IPS-18a (cell line): ENCODE data around the gene CAPN13.
"Not testable (repeated sequence)": the region's sequence is repeated elsewhere in the genome, so short reads cannot be mapped to it uniquely, and the experiment has no call there.

Source experiments
- H3K27ac ChIP-seq: one replicate; pipeline ENCODE4 v1.5.1; 2013; ENCODE audit warnings: low read length
- H3K27me3 ChIP-seq: one replicate; pipeline ENCODE4 v1.6.1; 2013; ENCODE audit warnings: mild to moderate bottlenecking, low read length; ENCODE audit not compliant: control insufficient read depth, insufficient read depth
- H3K36me3 ChIP-seq: one replicate; pipeline ENCODE4 v1.6.1; 2013; ENCODE audit warnings: low read depth, low read length; ENCODE audit not compliant: control insufficient read depth
- H3K4me1 ChIP-seq: one replicate; pipeline ENCODE4 v1.6.1; 2013; ENCODE audit warnings: low read depth, low read length; ENCODE audit not compliant: control insufficient read depth
- H3K4me3 ChIP-seq: one replicate; pipeline ENCODE4 v1.5.1; 2013; ENCODE audit warnings: low read length
- H3K9ac ChIP-seq: one replicate; pipeline ENCODE4 v1.6.1; 2013; ENCODE audit warnings: mild to moderate bottlenecking, low read length, moderate library complexity
- H3K9me3 ChIP-seq: one replicate; pipeline ENCODE4 v1.6.1; 2013; ENCODE audit warnings: low read depth, low read length; ENCODE audit not compliant: control insufficient read depth

CAPN13 gene

DNA sequence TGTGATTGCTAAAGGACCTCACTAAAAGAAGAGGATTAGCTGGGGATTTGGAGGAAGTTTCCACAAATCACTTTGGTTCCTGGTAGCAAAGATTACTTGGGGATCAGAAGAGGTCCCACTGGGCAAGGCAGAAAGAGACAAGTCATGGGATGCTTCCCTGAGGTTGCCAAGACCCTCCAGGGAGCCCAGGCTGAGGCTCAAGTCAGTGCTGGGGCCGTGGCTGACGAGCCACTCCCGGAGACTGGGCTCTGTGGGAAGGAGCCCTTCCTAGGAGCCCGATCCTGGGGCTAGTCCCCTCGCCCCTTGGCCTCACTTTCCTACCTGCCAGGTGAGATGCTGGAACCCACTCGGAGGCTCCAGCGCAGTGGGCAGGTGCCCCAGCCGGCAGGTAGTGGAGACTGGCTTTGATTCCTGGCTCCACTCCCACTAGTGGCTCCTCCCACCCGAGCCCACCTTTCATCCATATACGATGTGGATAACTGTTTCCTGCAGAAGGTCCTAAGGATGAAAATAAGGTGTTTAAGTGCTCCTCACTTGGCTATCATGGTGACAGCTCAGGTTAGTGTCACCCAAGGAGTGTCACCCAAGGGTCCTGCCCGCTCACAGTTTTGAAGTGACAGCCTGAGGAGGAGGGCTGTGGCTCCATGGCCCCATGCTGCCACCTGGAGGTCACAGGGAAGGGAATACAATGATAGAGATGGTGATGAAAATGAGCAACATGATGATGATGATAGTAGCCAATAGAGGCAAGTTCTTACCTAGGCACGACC is 100.5 kb downstream of the CAPN13 start:
- Histone ChIP-seq H3K4me3 (no peak overlapping the region), H3K9ac (no peak overlapping the region), H3K27ac (no peak overlapping the region)

GRCh38 chr2:30705711-30706533 is 101.3 kb downstream of the CAPN13 start:
- Histone ChIP-seq H3K4me1 (no peaks in the 10 kb centered on the region), H3K27me3 (no peaks in the 10 kb centered on the region), H3K9me3 (peaks cover 11% of the 10 kb centered on the region), H3K36me3 (no peaks in the 10 kb centered on the region), H3K9ac (no peak overlapping the region), H3K4me3 (no peak overlapping the region), H3K27ac (no peak overlapping the region)

More for the DNA sequence above, 100.5 kb downstream of the CAPN13 start:
- H3K9me3 ChIP-seq: peaks cover 9% of the 10 kb centered on the region
- no peaks in the 10 kb centered on the region for H3K27me3 ChIP-seq
- no peaks in the 10 kb centered on the region for H3K36me3 ChIP-seq
- H3K4me1 ChIP-seq: no peaks in the 10 kb centered on the region

DNA sequence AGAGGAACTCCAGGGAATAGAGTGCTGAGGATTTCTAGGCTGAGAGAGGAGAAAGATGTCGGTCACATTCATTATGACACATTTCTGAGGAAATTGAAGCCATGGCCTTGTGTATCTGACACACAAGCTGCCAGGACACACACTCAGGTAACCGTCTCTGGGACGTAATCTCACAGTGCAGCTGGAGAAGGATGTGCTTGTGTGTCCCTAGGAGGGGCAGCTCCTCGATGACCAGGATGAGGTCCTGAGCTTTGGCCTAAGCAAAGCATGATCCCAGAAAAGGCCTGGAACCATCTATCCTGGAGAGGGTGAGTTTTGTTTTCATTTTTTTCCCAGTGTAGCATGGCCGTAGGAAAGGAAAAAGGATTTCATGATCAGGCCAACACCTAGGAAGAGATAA is 102.2 kb downstream of the CAPN13 start:
- Histone ChIP-seq H3K36me3 (no peaks in the 10 kb centered on the region), H3K27ac (no peak overlapping the region), H3K4me1 (no peaks in the 10 kb centered on the region), H3K4me3 (no peak overlapping the region), H3K9me3 (peaks cover 15% of the 10 kb centered on the region), H3K9ac (no peak overlapping the region), H3K27me3 (no peaks in the 10 kb centered on the region)

GRCh38 chr2:30704309-30705020 is 102.8 kb downstream of the CAPN13 start:
- Histone ChIP-seq H3K36me3 (no peaks in the 10 kb centered on the region), H3K27ac (no peak overlapping the region), H3K9ac (no peak overlapping the region), H3K4me3 (no peak overlapping the region), H3K27me3 (no peaks in the 10 kb centered on the region), H3K9me3 (peaks cover 15% of the 10 kb centered on the region), H3K4me1 (no peaks in the 10 kb centered on the region)

DNA sequence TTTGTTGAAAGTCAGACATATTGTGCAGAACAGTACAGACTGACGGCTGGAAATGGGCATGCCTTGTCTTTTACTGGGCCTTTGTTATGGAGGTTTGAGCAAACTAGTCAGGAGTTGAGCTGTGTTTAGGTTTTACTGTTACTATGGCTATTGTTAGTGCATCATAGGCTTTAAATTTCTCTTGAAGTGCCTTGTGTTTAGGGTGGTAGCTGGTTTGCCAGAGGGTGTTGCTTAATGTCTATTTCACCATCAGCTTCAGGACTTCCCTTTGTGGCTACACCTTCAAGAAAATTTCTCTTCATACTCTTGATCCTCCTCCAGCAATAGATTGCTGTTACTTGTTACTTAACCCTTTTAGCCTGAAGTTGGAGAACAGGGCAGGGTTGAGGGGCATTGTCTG is 104.6 kb downstream of the CAPN13 start:
- no peaks in the 10 kb centered on the region for H3K4me1 ChIP-seq
- H3K27ac ChIP-seq: no peak overlapping the region
- H3K9ac ChIP-seq: no peak overlapping the region
- no peaks in the 10 kb centered on the region for H3K36me3 ChIP-seq
- no peak overlapping the region for H3K4me3 ChIP-seq
- H3K27me3 ChIP-seq: no peaks in the 10 kb centered on the region
- peaks cover 20% of the 10 kb centered on the region for H3K9me3 ChIP-seq

GRCh38 chr2:30701782-30702181 is 105.5 kb downstream of the CAPN13 start:
- H3K9ac ChIP-seq: no peak overlapping the region

DNA sequence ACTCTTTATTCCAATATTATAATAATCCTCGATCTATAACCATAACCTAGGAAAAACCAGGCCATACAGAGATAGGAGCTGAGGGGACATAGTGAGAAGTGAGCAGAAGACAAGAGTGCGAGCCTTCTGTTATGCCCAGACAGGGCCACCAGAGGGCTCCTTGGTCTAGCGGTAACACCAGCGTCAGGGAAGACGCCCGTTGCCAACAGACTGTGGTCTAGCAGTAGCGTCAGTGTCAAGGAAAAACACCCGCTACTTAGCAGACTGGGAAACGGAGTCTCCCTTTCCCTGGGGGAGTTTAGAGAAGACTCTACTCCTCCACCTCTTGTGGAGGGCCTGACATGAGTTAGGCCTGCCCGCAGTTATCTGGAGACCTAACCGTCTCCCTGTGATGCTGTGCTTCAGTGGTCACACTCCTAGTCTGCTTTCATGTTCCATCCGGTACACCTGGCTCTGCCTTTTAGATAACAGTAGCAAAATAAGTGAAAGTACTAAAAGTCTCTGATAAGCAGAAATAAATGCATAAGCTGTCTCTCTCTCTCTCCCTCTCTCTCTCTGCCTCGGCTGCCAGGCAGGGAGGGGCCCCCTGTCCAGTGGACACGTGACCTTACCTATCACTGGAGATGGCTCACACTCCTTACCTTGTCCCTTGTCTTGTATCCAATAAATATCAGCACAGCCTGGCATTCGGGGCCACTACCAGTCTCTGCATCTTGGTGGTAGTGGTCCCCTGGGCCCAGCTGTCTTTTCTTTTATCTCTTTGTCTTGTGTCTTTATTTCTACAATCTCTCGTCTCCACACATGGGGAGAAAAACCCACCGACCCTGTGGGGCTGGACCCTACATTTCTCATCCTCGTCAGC is 109.8 kb downstream of the CAPN13 start:
- H3K27ac ChIP-seq, H3K4me3 ChIP-seq, H3K4me1 ChIP-seq, H3K36me3 ChIP-seq, H3K27me3 ChIP-seq, H3K9ac ChIP-seq: not testable (repeated sequence)
- peaks cover 18% of the 10 kb centered on the region for H3K9me3 ChIP-seq

More at GRCh38 chr2:30701782-30702181, 105.5 kb downstream of the CAPN13 start:
- Histone ChIP-seq H3K4me1 (no peaks in the 10 kb centered on the region), H3K36me3 (no peaks in the 10 kb centered on the region), H3K27ac (no peak overlapping the region), H3K9me3 (peaks cover 20% of the 10 kb centered on the region), H3K4me3 (no peak overlapping the region), H3K27me3 (no peaks in the 10 kb centered on the region)

DNA sequence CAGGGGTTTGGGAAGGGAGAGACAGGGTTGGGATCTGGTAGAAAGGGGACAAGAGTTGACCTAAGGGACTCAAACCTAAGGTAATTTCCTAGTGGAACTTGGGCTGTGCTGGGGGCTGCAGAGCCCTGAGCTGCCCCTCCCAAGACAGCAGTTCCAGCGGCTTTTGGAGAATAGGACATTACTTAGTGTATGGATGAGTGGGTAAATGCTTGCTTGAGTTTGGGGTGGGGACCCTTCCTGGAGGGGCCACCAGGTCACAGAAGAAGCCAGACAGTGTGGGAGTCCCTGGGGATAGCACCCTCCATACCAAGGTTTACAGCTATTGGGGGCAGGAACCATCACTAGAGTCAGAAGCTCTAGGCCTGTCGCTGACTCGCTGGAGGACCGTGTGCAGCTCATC is 111.5 kb downstream of the CAPN13 start:
- peaks cover 7% of the 10 kb centered on the region for H3K9me3 ChIP-seq
- no peaks in the 10 kb centered on the region for H3K4me1 ChIP-seq
- H3K27me3 ChIP-seq: no peaks in the 10 kb centered on the region
- H3K9ac ChIP-seq: no peak overlapping the region
- no peak overlapping the region for H3K4me3 ChIP-seq
- H3K27ac ChIP-seq: no peak overlapping the region
- no peaks in the 10 kb centered on the region for H3K36me3 ChIP-seq

DNA sequence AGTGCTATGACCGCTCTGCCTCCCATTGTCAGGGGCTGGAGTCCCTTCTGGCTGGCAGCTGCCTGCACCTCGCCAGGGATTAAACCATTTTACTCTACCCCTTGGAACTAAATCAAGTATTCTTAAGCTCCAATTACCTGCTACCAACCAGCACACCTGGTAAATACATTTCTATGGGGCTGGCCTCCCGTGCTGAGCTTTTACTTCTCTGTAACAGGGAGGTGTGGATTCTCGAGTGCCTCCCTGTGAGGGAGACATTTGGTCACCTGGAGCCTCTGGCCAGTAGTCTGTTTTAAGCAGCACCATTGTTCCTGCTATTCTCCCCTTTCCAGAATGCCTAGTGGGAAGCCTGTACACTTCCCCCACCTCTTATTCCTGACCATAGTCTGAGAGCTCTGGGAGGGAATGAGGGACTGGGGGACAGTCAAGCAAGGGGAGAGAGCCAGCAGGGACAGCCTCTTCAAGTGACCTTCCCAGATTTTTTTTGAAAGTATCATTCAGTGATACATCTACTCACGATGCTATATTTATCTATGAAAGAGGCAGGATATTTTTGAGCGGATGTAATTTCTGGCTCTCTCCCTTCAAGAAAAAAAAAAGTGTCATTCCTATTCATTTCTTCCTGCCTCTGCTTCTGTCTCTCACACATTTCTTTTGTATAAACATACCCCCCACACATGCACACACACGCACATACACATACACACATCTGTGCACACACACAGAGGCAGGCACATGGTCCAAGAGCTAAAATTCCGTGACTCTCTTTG is 112.8 kb downstream of the CAPN13 start:
- no peaks in the 10 kb centered on the region for H3K27me3 ChIP-seq
- H3K27ac ChIP-seq: no peak overlapping the region
- H3K4me1 ChIP-seq: no peaks in the 10 kb centered on the region
- peaks cover 5% of the 10 kb centered on the region for H3K9me3 ChIP-seq
- no peak overlapping the region for H3K4me3 ChIP-seq
- no peaks in the 10 kb centered on the region for H3K36me3 ChIP-seq
- no peak overlapping the region for H3K9ac ChIP-seq

GRCh38 chr2:30693821-30694281 is 113.4 kb downstream of the CAPN13 start:
- no peaks in the 10 kb centered on the region for H3K4me1 ChIP-seq

More at GRCh38 chr2:30693821-30694281, 113.4 kb downstream of the CAPN13 start:
- no peaks in the 10 kb centered on the region for H3K36me3 ChIP-seq
- H3K27ac ChIP-seq: no peak overlapping the region
- H3K9me3 ChIP-seq: peaks cover 2% of the 10 kb centered on the region
- no peaks in the 10 kb centered on the region for H3K27me3 ChIP-seq
- no peak overlapping the region for H3K9ac ChIP-seq
- no peak overlapping the region for H3K4me3 ChIP-seq
